HCT116 (cell line): ENCODE data around the gene GABPB2. TPM values are rescaled to one million over a fixed set of nuclear protein-coding genes. Genes with fewer than 3 reads are reported as not detected.

ENCODE experiments used
- ATAC-seq: fragments of 200-7000 bp; cut with Tn5 transposase; 2 replicates; pipeline ENCODE4 v1.9.1; 2020; ENCODE audit warnings: mild to moderate bottlenecking, moderate library complexity
- BruUV-seq: library from RNA; stranded (reverse); fragments of 400-500 nt; replicated peaks from 2 replicates; lab custom pipeline; 2021; lab: Mats Ljungman, UMichigan
- CTCF ChIA-PET: fragments of 300-600 bp; sonication (Branson Sonifier 250); formaldehyde crosslinking; loops from one replicate; lab custom pipeline; 2021; ENCODE audit warnings: antibody characterized with exemption; lab: Charles Lee
- POLR2A ChIA-PET: fragments of 300-600, 350-600 bp; sonication (Branson Sonifier 250); formaldehyde crosslinking; loops from one replicate; lab custom pipeline; 2021; ENCODE audit warnings: antibody characterized with exemption; lab: Charles Lee
- RAD21 ChIA-PET, 2 experiments: fragments of 300-600 bp; sonication (Branson Sonifier 250); formaldehyde crosslinking; loops; one replicate each; lab custom pipeline; 2023; ENCODE audit warnings: low total read pairs in 2 of 2; ENCODE audit not compliant: uncharacterized antibody in 2 of 2, unreplicated experiment in 2 of 2, low non-redundant PET in 1 of 2; lab: Charles Lee
- DNase-seq: peaks from one replicate; pipeline ENCODE4 v3.0.0-alpha.2; 2010; ENCODE audit warnings: low read depth, low spot score
- H2AFZ ChIP-seq: fragments of 200-600 bp; shearing (Covaris generic), sonication (generic); 2 replicates; pipeline ENCODE4 v1.6.1; 2017; ENCODE audit warnings: low read depth, mixed run types, mixed read lengths, antibody characterized with exemption, low read length; ENCODE audit not compliant: poor library complexity, severe bottlenecking
- H3K27ac ChIP-seq: 2 replicates; pipeline ENCODE4 v1.5.1; 2012; ENCODE audit warnings: low read depth, low read length
- H3K27me3 ChIP-seq: fragments of 200-600 bp; sonication (generic); 2 replicates; pipeline ENCODE4 v1.6.1; 2016; ENCODE audit warnings: mixed run types, low read length, mixed read lengths; ENCODE audit not compliant: insufficient read depth
- H3K36me3 ChIP-seq, 2 experiments: fragments of 200-500 bp in 1 of 2; fragments of 200-600 bp in 1 of 2; sonication (Bioruptor generic) in 1 of 2; sonication (generic) in 1 of 2; 2 replicates each; pipeline versions ENCODE4 v1.5.1 to v1.6.1; 2014 to 2016; ENCODE audit warnings: low read length in 2 of 2, inconsistent platforms in 1 of 2, mixed read lengths in 1 of 2, mixed run types in 1 of 2; ENCODE audit not compliant: insufficient read depth in 2 of 2, control insufficient read depth in 1 of 2
- H3K4me1 ChIP-seq, 2 experiments: fragments of 200-600 bp in 1 of 2; sonication (generic) in 1 of 2; 2 replicates each; pipeline versions ENCODE4 v1.5.1 to v1.6.1; 2012 to 2017; ENCODE audit warnings: low read length in 2 of 2, inconsistent platforms in 1 of 2, mild to moderate bottlenecking in 1 of 2, mixed read lengths in 1 of 2, mixed run types in 1 of 2, moderate library complexity in 1 of 2; ENCODE audit not compliant: insufficient read depth in 2 of 2, control insufficient read depth in 1 of 2
- H3K4me2 ChIP-seq: fragments of 200-600 bp; sonication (generic); 2 replicates; pipeline ENCODE4 v1.6.1; 2017; ENCODE audit warnings: mixed run types, low read length, mixed read lengths
- H3K4me3 ChIP-seq, 2 experiments: fragments of 200-600 bp in 1 of 2; sonication (generic) in 1 of 2; replicated peaks in 1 of 2; 2 replicates each; pipeline ENCODE4 v1.5.1; 2011 to 2016; ENCODE audit warnings: low read length in 2 of 2, control low read depth in 1 of 2, low read depth in 1 of 2, mild to moderate bottlenecking in 1 of 2, mixed read lengths in 1 of 2, mixed run types in 1 of 2
- H3K79me2 ChIP-seq: fragments of 200-600 bp; sonication (generic); 2 replicates; pipeline ENCODE4 v1.6.1; 2017; ENCODE audit warnings: mild to moderate bottlenecking, mixed run types, low read length, moderate library complexity, mixed read lengths; ENCODE audit not compliant: insufficient read depth
- H3K9ac ChIP-seq: fragments of 200-600 bp; sonication (generic); 2 replicates; pipeline ENCODE4 v1.6.1; 2016; ENCODE audit warnings: low read length, mixed read lengths
- H3K9me2 ChIP-seq: fragments of 200-600 bp; sonication (generic), shearing (Covaris generic); 2 replicates; pipeline ENCODE4 v1.6.1; 2017; ENCODE audit warnings: mixed run types, mild to moderate bottlenecking, moderate library complexity; ENCODE audit not compliant: insufficient read depth
- H3K9me3 ChIP-seq, 2 experiments: fragments of 200-500 bp in 1 of 2; fragments of 200-600 bp in 1 of 2; sonication (Bioruptor generic) in 1 of 2; sonication (generic) in 1 of 2; 2 replicates each; pipeline ENCODE4 v1.6.1; 2014 to 2017; ENCODE audit warnings: low read length in 2 of 2, mixed read lengths in 2 of 2, inconsistent platforms in 1 of 2, low read depth in 1 of 2, mild to moderate bottlenecking in 1 of 2, mixed run types in 1 of 2, moderate library complexity in 1 of 2; ENCODE audit not compliant: control insufficient read depth in 1 of 2, insufficient read depth in 1 of 2
- H4K20me1 ChIP-seq: fragments of 200-600 bp; sonication (generic), shearing (Covaris generic); 2 replicates; pipeline ENCODE4 v1.6.1; 2017; ENCODE audit warnings: mixed run types, mild to moderate bottlenecking, moderate library complexity; ENCODE audit not compliant: insufficient read depth
- CBX3 ChIP-seq: IDR thresholded peaks from 2 replicates; pipeline ENCODE4 v1.6.1; 2012; ENCODE audit warnings: low read depth
- CEBPB ChIP-seq: IDR thresholded peaks from 2 replicates; pipeline ENCODE4 v1.6.1; 2012; ENCODE audit warnings: low read depth
- EGR1 ChIP-seq: IDR thresholded peaks from 2 replicates; pipeline ENCODE4 v1.6.1; 2012; ENCODE audit warnings: low read depth
- ELF1 ChIP-seq: IDR thresholded peaks from 2 replicates; pipeline ENCODE4 v1.6.1; 2012; ENCODE audit warnings: low read depth, borderline replicate concordance
- EZH2 ChIP-seq: fragments of 200-600 bp; sonication (generic); IDR thresholded peaks from 2 replicates; pipeline ENCODE4 v1.6.1; 2017; ENCODE audit warnings: antibody characterized with exemption, mixed run types
- EZH2phosphoT487 ChIP-seq: fragments of 200-600 bp; IDR thresholded peaks from 2 replicates; pipeline ENCODE4 v1.6.1; 2018; ENCODE audit warnings: antibody characterized with exemption, borderline replicate concordance
- FOSL1 ChIP-seq: IDR thresholded peaks from 2 replicates; pipeline ENCODE4 v1.6.1; 2012; ENCODE audit warnings: low read depth
- POLR2AphosphoS5 ChIP-seq: IDR thresholded peaks from 2 replicates; pipeline ENCODE4 v1.6.1; 2011; ENCODE audit warnings: mild to moderate bottlenecking, low read depth, low read length, moderate library complexity
- RAD21 ChIP-seq: IDR thresholded peaks from 2 replicates; pipeline ENCODE4 v1.6.1; 2012; ENCODE audit warnings: low read depth, mild to moderate bottlenecking
- SIN3A ChIP-seq: IDR thresholded peaks from 2 replicates; pipeline ENCODE4 v1.6.1; 2012; ENCODE audit warnings: low read depth
- SP1 ChIP-seq: IDR thresholded peaks from 2 replicates; pipeline ENCODE4 v1.6.1; 2012; ENCODE audit warnings: low read depth
- SRF ChIP-seq: IDR thresholded peaks from 2 replicates; pipeline ENCODE4 v1.6.1; 2012; ENCODE audit warnings: low read depth
- TCF7L2 ChIP-seq: IDR thresholded peaks from 2 replicates; pipeline ENCODE4 v1.7.0; 2011; ENCODE audit warnings: borderline replicate concordance, inconsistent platforms; ENCODE audit not compliant: insufficient read depth, insufficient read length; ENCODE audit errors: extremely low read depth
- YY1 ChIP-seq: IDR thresholded peaks from 2 replicates; pipeline ENCODE4 v1.6.1; 2011; ENCODE audit warnings: low read length, low read depth, moderate library complexity, mild to moderate bottlenecking; ENCODE audit not compliant: insufficient replicate concordance; ENCODE audit errors: extremely low read depth
- ZNF274 ChIP-seq: fragments of 200-500 bp; sonication (Bioruptor generic); IDR thresholded peaks from 2 replicates; pipeline ENCODE4 v1.6.1; 2014; ENCODE audit warnings: mild to moderate bottlenecking, low read depth, low read length, inconsistent platforms
- intact Hi-C: fragments of 100-400 bp; cut with micrococcal nuclease; formaldehyde crosslinking; loops from 2 replicates; pipeline ENCODE4 v1.10.0; 2022
- total RNA-seq: library from RNA; stranded (reverse); gene quantifications from one replicate; pipeline ENCODE4 v1.2.1, GENCODE V29; 2021; ENCODE audit not compliant: unreplicated experiment
- TF ChIP-seq, protein P1 (sequence below), 3 experiments: fragments of 200-600 bp in 1 of 3; sonication (generic) in 1 of 3; IDR thresholded peaks in 2 of 3; conservative IDR thresholded peaks in 1 of 3; 2 replicates each; pipeline ENCODE4 v1.5.1; 2012 to 2017; ENCODE audit warnings: low read depth in 2 of 3, low read length in 2 of 3, antibody characterized with exemption in 1 of 3, borderline replicate concordance in 1 of 3, control low read depth in 1 of 3, mild to moderate bottlenecking in 1 of 3, mixed read lengths in 1 of 3, mixed run types in 1 of 3, moderate library complexity in 1 of 3; ENCODE audit not compliant: insufficient read depth in 1 of 3
- TF ChIP-seq, protein P2 (sequence below): IDR thresholded peaks from 2 replicates; pipeline ENCODE4 v1.6.1; 2012

Gene GABPB2
- total RNA-seq, 1 experiment from 2014 or later, result 7.7 TPM

DNA sequence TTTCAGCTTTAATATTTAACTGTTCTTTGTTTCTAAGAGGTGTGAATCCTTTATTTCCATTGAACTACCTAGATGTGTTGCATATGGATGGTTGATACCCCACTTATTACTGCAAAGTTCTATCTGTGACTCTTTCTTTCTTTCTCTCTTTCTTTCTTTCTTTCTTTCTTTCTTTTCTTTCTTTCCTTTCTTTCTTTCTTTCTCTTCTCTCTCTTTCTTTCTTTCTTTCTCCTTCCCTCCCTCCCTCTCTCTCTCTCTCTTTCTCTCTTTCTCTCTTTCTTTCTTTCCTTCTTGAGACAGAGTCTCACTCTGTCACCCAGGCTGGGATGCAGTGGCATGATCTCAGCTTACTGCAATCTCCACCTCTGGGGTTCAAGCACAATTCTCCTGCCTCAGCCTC is 34.1 kb downstream of the GABPB2 start:
- Histone ChIP-seq H3K4me1 (peaks cover 15% of the 10 kb centered on the region in 2 experiments; a peak in 3 of 4 replicates), H4K20me1 (no peaks in the 10 kb centered on the region), H3K36me3 (no peaks in the 10 kb centered on the region), H3K9me3 (no peaks in the 10 kb centered on the region), H2AFZ (no peak overlapping the region), H3K4me2 (no peak overlapping the region), H3K27ac (no peak overlapping the region), H3K9me2 (no peaks in the 10 kb centered on the region), H3K79me2 (no peaks in the 10 kb centered on the region), H3K9ac (no peak overlapping the region), H3K27me3 (no peaks in the 10 kb centered on the region), H3K4me3 (no peak overlapping the region)
- POLR2A ChIA-PET, result no interaction called here
- TF ChIP-seq SP1 (no peak), EZH2 (no peak), SRF (no peak), POLR2AphosphoS5 (no peak), TCF7L2 (no peak), SIN3A (no peak), RAD21 (no peak), ZNF274 (no peak)
- TF ChIP-seq, protein P1, sequence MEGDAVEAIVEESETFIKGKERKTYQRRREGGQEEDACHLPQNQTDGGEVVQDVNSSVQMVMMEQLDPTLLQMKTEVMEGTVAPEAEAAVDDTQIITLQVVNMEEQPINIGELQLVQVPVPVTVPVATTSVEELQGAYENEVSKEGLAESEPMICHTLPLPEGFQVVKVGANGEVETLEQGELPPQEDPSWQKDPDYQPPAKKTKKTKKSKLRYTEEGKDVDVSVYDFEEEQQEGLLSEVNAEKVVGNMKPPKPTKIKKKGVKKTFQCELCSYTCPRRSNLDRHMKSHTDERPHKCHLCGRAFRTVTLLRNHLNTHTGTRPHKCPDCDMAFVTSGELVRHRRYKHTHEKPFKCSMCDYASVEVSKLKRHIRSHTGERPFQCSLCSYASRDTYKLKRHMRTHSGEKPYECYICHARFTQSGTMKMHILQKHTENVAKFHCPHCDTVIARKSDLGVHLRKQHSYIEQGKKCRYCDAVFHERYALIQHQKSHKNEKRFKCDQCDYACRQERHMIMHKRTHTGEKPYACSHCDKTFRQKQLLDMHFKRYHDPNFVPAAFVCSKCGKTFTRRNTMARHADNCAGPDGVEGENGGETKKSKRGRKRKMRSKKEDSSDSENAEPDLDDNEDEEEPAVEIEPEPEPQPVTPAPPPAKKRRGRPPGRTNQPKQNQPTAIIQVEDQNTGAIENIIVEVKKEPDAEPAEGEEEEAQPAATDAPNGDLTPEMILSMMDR (IDR thresholded peaks at IDR 0.05 in 2 of 3, conservative IDR thresholded peaks at IDR 0.05 in 1 of 3; ENCODE audit: borderline replicate concordance in 1 of 3, insufficient read depth in 1 of 3, low read depth in 2 of 3, low read length in 2 of 3), result no peak
- RAD21 ChIA-PET, result no interaction called here
- CTCF ChIA-PET, result no interaction called here
- intact Hi-C loops, result no loop called here
- ATAC-seq (no peak), DNase-seq (no peak)
- BruUV-seq, result no TSS peak

DNA sequence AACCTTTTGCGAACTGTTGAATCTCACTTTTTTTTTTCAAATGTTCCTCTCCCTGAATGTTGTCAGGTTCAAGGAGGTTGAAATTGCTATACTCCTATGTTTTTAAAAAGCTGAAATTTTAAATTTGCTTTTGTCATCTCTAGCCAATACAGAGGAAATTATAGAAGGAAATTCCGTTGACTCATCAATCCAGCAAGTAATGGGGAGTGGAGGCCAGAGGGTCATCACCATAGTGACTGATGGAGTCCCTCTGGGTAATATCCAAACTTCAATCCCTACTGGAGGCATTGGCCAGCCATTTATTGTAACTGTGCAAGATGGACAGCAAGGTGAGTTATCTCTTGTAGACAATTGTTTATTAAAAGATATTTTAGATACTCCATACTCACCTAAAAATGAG is 36.3 kb downstream of the GABPB2 start:
- Histone ChIP-seq H3K4me1 (peaks cover 15% of the 10 kb centered on the region in 2 experiments; a peak in 3 of 4 replicates), H3K4me2 (peak overlapping the region; percentile 11; the same call in 1 of the 2 replicates), H3K27me3 (no peaks in the 10 kb centered on the region), H4K20me1 (no peaks in the 10 kb centered on the region), H3K79me2 (no peaks in the 10 kb centered on the region), H3K9me2 (no peaks in the 10 kb centered on the region), H3K27ac (no peak overlapping the region), H3K36me3 (no peaks in the 10 kb centered on the region), H2AFZ (no peak overlapping the region), H3K9me3 (no peaks in the 10 kb centered on the region), H3K9ac (no peak overlapping the region), H3K4me3 (no peak overlapping the region)
- ChIA-PET RAD21 (no interaction called here), POLR2A (interaction anchor here (0.7 kb wide), 1 partner anchor 42 kb away, joined by 3 read pairs; no protein-coding TSS in a partner anchor), CTCF (no interaction called here)
- no peak for DNase-seq
- no TSS peak for BruUV-seq
- ATAC-seq, result no peak
- intact Hi-C loops, result no loop called here
- TF ChIP-seq YY1 (no peak), FOSL1 (no peak), ELF1 (no peak), EZH2phosphoT487 (no peak), ZNF274 (no peak), CEBPB (no peak), POLR2AphosphoS5 (no peak), CBX3 (no peak), EZH2 (no peak), SIN3A (no peak), EGR1 (no peak), RAD21 (no peak)
- TF ChIP-seq, protein P2, sequence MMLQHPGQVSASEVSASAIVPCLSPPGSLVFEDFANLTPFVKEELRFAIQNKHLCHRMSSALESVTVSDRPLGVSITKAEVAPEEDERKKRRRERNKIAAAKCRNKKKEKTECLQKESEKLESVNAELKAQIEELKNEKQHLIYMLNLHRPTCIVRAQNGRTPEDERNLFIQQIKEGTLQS, result no peak
- TF ChIP-seq, protein P1 (IDR thresholded peaks at IDR 0.05 in 2 of 3, conservative IDR thresholded peaks at IDR 0.05 in 1 of 3; ENCODE audit: borderline replicate concordance in 1 of 3, insufficient read depth in 1 of 3, low read depth in 2 of 3, low read length in 2 of 3), result no peak
